Measurements from ENCODE around the gene ADPRS. TPM values are rescaled to one million over a fixed set of nuclear protein-coding genes. Genes with fewer than 3 reads are reported as not detected.

Gene ADPRS
- total and polyA plus RNA-seq, 2 experiments from 2014 or later = 42.0 to 70.3 TPM

- DNase-seq = no peak
- Histone ChIP-seq H4K20me1 (ENCODE audit: insufficient read depth) (no peaks in the 10 kb centered on the region), H3K4me1 (ENCODE audit: insufficient read depth) (peaks cover 58% of the 10 kb centered on the region), H3K27ac (peak overlapping the region; percentile 86), H3K9ac (peak overlapping the region; percentile 53), H3K9me3 (ENCODE audit: low read depth) (no peaks in the 10 kb centered on the region), H3K9me2 (ENCODE audit: insufficient read depth) (no peaks in the 10 kb centered on the region), H3K36me3 (ENCODE audit: low read depth) (peaks cover 16% of the 10 kb centered on the region), H3K4me3 (no peak overlapping the region), H3K27me3 (replicated peaks; ENCODE audit: insufficient read depth) (no peaks in the 10 kb centered on the region), H2AFZ (no peak overlapping the region), H3K79me2 (ENCODE audit: insufficient read depth) (peaks cover 40% of the 10 kb centered on the region), H3F3A (ENCODE audit: insufficient read depth) (peaks cover 63% of the 10 kb centered on the region), H3K4me2 (ENCODE audit: unreplicated experiment) (peak overlapping the region; percentile 40)
- in situ Hi-C loops (cut with MboI) = no loop called here
- TF ChIP-seq EZH2 (IDR thresholded peaks at IDR 0.05; ENCODE audit: insufficient read depth, poor library complexity, severe bottlenecking) (no peak), EZH2phosphoT487 (IDR thresholded peaks at IDR 0.05; ENCODE audit: insufficient read depth, low read depth) (no peak)
Measured at GRCh38 chr1:36135796-36136195, 47.1 kb downstream of the ADPRS start.

- Histone ChIP-seq H3K4me1 (ENCODE audit: insufficient read depth) (peaks cover 64% of the 10 kb centered on the region), H3K9me3 (ENCODE audit: low read depth) (no peaks in the 10 kb centered on the region), H3K9ac (peak overlapping the region; percentile 53)
Measured at GRCh38 chr1:36136535-36136934, 47.8 kb downstream of the ADPRS start.

GRCh38 chr1:36137226-36137625 lies 48.5 kb downstream of the ADPRS start:
- no peak overlapping the region for H3K4me3 ChIP-seq
- in situ Hi-C loops (cut with MboI) = no loop called here
- peaks cover 75% of the 10 kb centered on the region for H3F3A ChIP-seq (ENCODE audit: insufficient read depth)
- H3K27me3 ChIP-seq (replicated peaks; ENCODE audit: insufficient read depth) = no peaks in the 10 kb centered on the region
- no peaks in the 10 kb centered on the region for H3K9me3 ChIP-seq (ENCODE audit: low read depth)
- H3K27ac ChIP-seq = peak overlapping the region; percentile 86
- 76 to 78% methylated on average over 5 of the region's 5 CpGs for WGBS, 2 experiments (ENCODE audit: low coverage in 1 of 2, low lambda C conversion rate in 2 of 2, missing lambda C conversion rate in 2 of 2)
- H3K36me3 ChIP-seq (ENCODE audit: low read depth) = peaks cover 16% of the 10 kb centered on the region
- H3K9ac ChIP-seq = peak overlapping the region; percentile 50
- H3K4me1 ChIP-seq (ENCODE audit: insufficient read depth) = peaks cover 66% of the 10 kb centered on the region
- no peaks in the 10 kb centered on the region for H3K9me2 ChIP-seq (ENCODE audit: insufficient read depth)
- H3K79me2 ChIP-seq (ENCODE audit: insufficient read depth) = peaks cover 54% of the 10 kb centered on the region
- H3K4me2 ChIP-seq (ENCODE audit: unreplicated experiment) = peak overlapping the region; percentile 44
- H4K20me1 ChIP-seq (ENCODE audit: insufficient read depth) = no peaks in the 10 kb centered on the region
- no peak for DNase-seq
- no peak overlapping the region for H2AFZ ChIP-seq
- no peak for TF ChIP-seq EZH2phosphoT487 (IDR thresholded peaks at IDR 0.05; ENCODE audit: insufficient read depth, low read depth)

More at GRCh38 chr1:36136535-36136934, 47.8 kb downstream of the ADPRS start:
- no peak overlapping the region for H2AFZ ChIP-seq
- peak overlapping the region; percentile 86 for H3K27ac ChIP-seq
- peak overlapping the region; percentile 44 for H3K4me2 ChIP-seq (ENCODE audit: unreplicated experiment)
- H3K9me2 ChIP-seq (ENCODE audit: insufficient read depth) = no peaks in the 10 kb centered on the region
- H3K79me2 ChIP-seq (ENCODE audit: insufficient read depth) = peaks cover 47% of the 10 kb centered on the region
- in situ Hi-C loops (cut with MboI) = no loop called here
- DNase-seq = peak; percentile 95
- TF ChIP-seq EZH2phosphoT487 (IDR thresholded peaks at IDR 0.05; ENCODE audit: insufficient read depth, low read depth) (no peak), EZH2 (IDR thresholded peaks at IDR 0.05; ENCODE audit: insufficient read depth, poor library complexity, severe bottlenecking) (no peak)
- no peaks in the 10 kb centered on the region for H4K20me1 ChIP-seq (ENCODE audit: insufficient read depth)
- H3K36me3 ChIP-seq (ENCODE audit: low read depth) = peaks cover 16% of the 10 kb centered on the region
- peaks cover 70% of the 10 kb centered on the region for H3F3A ChIP-seq (ENCODE audit: insufficient read depth)
- no peaks in the 10 kb centered on the region for H3K27me3 ChIP-seq (replicated peaks; ENCODE audit: insufficient read depth)
- WGBS, 2 experiments (ENCODE audit: low coverage in 1 of 2, low lambda C conversion rate in 2 of 2, missing lambda C conversion rate in 2 of 2) = 0% methylated on average over 1 of the region's 1 CpG
- H3K4me3 ChIP-seq = 0 out of 2 replicates have a peak overlapping the region, but pooled peaks have one; percentile 31

GRCh38 chr1:36137776-36138175 lies 49.1 kb downstream of the ADPRS start:
- Histone ChIP-seq H3F3A (ENCODE audit: insufficient read depth) (peaks cover 78% of the 10 kb centered on the region), H3K4me3 (no peak overlapping the region), H3K36me3 (ENCODE audit: low read depth) (peaks cover 16% of the 10 kb centered on the region), H3K27me3 (replicated peaks; ENCODE audit: insufficient read depth) (no peaks in the 10 kb centered on the region), H2AFZ (no peak overlapping the region), H3K9me3 (ENCODE audit: low read depth) (no peaks in the 10 kb centered on the region), H3K27ac (no peak overlapping the region), H3K79me2 (ENCODE audit: insufficient read depth) (peaks cover 60% of the 10 kb centered on the region), H3K9ac (no peak overlapping the region), H3K9me2 (ENCODE audit: insufficient read depth) (no peaks in the 10 kb centered on the region), H4K20me1 (ENCODE audit: insufficient read depth) (no peaks in the 10 kb centered on the region), H3K4me1 (ENCODE audit: insufficient read depth) (peaks cover 69% of the 10 kb centered on the region), H3K4me2 (ENCODE audit: unreplicated experiment) (no peak overlapping the region)
- no peak for TF ChIP-seq EZH2phosphoT487 (IDR thresholded peaks at IDR 0.05; ENCODE audit: insufficient read depth, low read depth)
- TF ChIP-seq EZH2 (IDR thresholded peaks at IDR 0.05; ENCODE audit: insufficient read depth, poor library complexity, severe bottlenecking) = no peak
- in situ Hi-C loops (cut with MboI) = no loop called here
- no peak for DNase-seq
- WGBS, 2 experiments (ENCODE audit: low coverage in 1 of 2, low lambda C conversion rate in 2 of 2, missing lambda C conversion rate in 2 of 2) = 88 to 95% methylated on average over 3 of the region's 3 CpGs

- no peak for TF ChIP-seq EZH2phosphoT487 (IDR thresholded peaks at IDR 0.05; ENCODE audit: insufficient read depth, low read depth)
- no peak for TF ChIP-seq EZH2 (IDR thresholded peaks at IDR 0.05; ENCODE audit: insufficient read depth, poor library complexity, severe bottlenecking)
- H3K9me3 ChIP-seq (ENCODE audit: low read depth) = no peaks in the 10 kb centered on the region
- H3K36me3 ChIP-seq (ENCODE audit: low read depth) = peaks cover 16% of the 10 kb centered on the region
- DNase-seq = no peak
- H2AFZ ChIP-seq = no peak overlapping the region
- no peaks in the 10 kb centered on the region for H3K9me2 ChIP-seq (ENCODE audit: insufficient read depth)
- H3F3A ChIP-seq (ENCODE audit: insufficient read depth) = peaks cover 74% of the 10 kb centered on the region
- peaks cover 54% of the 10 kb centered on the region for H3K4me1 ChIP-seq (ENCODE audit: insufficient read depth)
- peaks cover 77% of the 10 kb centered on the region for H3K79me2 ChIP-seq (ENCODE audit: insufficient read depth)
- peak overlapping the region; percentile 74 for H3K27ac ChIP-seq
- H3K27me3 ChIP-seq (replicated peaks; ENCODE audit: insufficient read depth) = no peaks in the 10 kb centered on the region
- WGBS, 2 experiments (ENCODE audit: low coverage in 1 of 2, low lambda C conversion rate in 2 of 2, missing lambda C conversion rate in 2 of 2) = 78 to 83% methylated on average over 5 of the region's 5 CpGs
- H3K9ac ChIP-seq = no peak overlapping the region
- H4K20me1 ChIP-seq (ENCODE audit: insufficient read depth) = no peaks in the 10 kb centered on the region
- no peak overlapping the region for H3K4me2 ChIP-seq (ENCODE audit: unreplicated experiment)
- no peak overlapping the region for H3K4me3 ChIP-seq
- in situ Hi-C loops (cut with MboI) = no loop called here
Measured at GRCh38 chr1:36139521-36139920, 50.8 kb downstream of the ADPRS start.

All from GM23248 (cell line).